Skin epidermis (tissue), 12 donors: ENCODE data around the gene ARHGEF4.

Experiments
- H3K27ac ChIP-seq, 21 experiments: fragments of 200-600 bp; sonication (generic) in 11 of 21; one replicate each; pipeline ENCODE4 v1.5.0; 2020; ENCODE audit warnings: mild to moderate bottlenecking in 3 of 21, inconsistent platforms in 2 of 21, moderate library complexity in 2 of 21
- H3K4me3 ChIP-seq, 7 experiments: fragments of 200-600 bp; sonication (generic) in 2 of 7; one replicate each; pipeline ENCODE4 v1.5.0; 2020; ENCODE audit warnings: inconsistent platforms in 2 of 7, mild to moderate bottlenecking in 2 of 7, moderate library complexity in 1 of 7

Gene ARHGEF4

GRCh38 chr2:130818809-130819208 is 17.9 kb upstream of the ARHGEF4 start:
- no peak overlapping the region for H3K27ac ChIP-seq

DNA sequence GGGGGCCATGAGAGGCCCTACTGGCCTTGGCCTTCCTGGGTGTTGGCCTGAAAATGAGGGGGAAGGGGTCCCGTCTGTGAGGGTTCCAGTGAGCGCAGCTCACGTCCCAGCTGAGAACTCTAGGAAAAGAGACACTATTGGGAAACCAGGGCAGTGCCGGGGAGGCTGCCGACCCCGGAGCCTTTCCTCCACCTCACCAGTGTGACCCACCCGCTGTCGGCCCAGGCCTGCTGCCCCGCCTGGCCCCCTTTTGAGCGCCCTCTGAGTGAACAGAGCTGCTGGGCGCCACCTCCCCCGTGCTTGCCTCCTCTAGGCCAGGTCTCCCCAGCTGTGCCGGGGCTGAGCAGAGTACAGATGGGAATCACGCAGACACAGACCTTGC is 17.5 kb upstream of the ARHGEF4 start:
- no peak overlapping the region for H3K4me3 ChIP-seq
- no peak overlapping the region for H3K27ac ChIP-seq

More at GRCh38 chr2:130818809-130819208, 17.9 kb upstream of the ARHGEF4 start:
- no peak overlapping the region for H3K4me3 ChIP-seq

DNA sequence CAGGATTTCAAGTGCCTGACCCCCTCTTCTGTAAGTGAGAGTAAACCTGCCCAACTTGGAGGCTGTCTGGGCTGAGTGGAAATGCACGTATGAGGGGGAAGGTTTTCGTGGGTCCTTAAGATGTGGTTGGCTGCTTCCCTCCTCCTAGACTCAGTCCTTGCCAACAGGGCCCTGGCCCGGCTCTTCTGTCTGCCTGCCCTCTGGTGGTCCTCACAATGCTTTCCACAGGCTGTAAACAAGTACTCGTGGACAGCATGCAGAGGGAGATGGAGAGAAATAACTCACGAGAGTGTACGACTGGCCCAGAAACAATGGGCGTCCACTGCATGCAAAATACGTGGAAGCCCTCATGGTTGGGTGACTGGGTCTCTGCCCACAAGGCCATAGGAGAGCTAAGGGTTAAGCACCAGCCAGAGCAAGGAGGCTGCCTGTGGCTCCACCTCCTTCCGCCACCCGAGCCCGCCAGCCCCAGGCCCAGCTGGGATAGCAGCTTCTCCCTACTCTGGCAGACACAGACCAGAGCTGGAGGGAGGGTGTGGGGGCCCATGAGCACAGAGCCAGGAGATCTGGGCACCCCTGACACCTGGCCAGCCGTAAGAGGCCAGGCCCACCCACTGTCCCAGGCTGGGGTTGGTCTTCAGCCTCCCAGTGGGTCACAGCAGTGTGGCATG is 17.0 kb upstream of the ARHGEF4 start:
- Histone ChIP-seq H3K27ac (peak overlapping the region in 6 of 21 experiments; percentile 16 to 60 (median 40)), H3K4me3 (no peak overlapping the region)

DNA sequence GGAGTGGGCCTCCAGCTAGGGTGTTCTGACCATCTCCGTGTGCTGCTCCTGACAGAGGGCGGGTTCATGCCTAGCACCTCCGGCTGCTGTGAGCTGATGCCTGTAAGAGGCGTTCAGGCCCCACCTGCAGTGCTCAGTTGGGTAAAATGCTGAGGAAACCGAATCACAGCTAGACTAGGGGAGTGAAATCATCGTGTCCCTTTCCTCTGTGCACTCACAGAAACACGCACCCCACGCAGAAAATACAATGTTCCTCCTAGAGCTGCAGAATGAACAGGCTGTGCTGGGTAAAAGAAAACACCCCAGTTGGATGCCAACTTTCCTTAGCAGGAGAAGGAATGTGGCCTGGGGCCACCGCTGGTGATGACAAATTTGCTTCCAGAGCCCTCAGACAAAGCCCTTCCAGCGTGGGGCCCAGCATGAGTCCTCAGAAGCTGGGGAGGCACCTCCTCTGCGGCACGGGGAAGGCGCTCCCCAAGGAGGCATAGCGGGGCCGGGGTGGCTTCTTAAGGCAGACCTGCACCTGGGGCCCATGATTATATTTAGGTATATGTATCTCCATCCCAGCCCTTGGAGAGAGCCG is 16.3 kb upstream of the ARHGEF4 start:
- H3K4me3 ChIP-seq = no peak overlapping the region

GRCh38 chr2:130821867-130822266 is 14.8 kb upstream of the ARHGEF4 start:
- Histone ChIP-seq H3K27ac (no peak overlapping the region), H3K4me3 (no peak overlapping the region)

More for the DNA sequence above, 16.3 kb upstream of the ARHGEF4 start:
- H3K27ac ChIP-seq = peak overlapping the region in 7 of 21 experiments; percentile 9 to 60 (median 36)

DNA sequence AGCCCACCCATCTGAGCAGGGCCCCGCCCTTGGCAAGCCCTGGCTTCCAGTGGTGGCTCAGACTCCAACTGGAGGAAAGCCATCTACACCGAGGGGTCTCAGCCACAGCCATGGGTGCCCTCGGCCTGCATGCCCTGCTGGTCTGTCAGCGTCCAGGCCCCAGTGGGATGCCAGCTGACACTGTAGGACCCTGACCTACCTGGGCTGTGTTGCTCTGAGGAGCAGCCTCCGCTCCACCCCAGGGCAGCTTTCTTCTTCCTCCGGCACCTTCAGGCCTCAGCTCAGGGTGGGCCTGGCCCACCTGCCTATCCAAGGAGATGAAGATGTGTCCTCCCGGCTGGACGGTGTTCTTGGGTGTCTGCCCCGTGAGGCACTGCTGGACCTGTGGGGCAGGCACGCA is 13.9 kb upstream of the ARHGEF4 start:
- Histone ChIP-seq H3K4me3 (no peak overlapping the region), H3K27ac (peak overlapping the region in 1 of 21 experiments; percentile 79)

- peak overlapping the region in 9 of 21 experiments; percentile 12 to 79 (median 47) for H3K27ac ChIP-seq
- no peak overlapping the region for H3K4me3 ChIP-seq
Measured at GRCh38 chr2:130823171-130823885, 13.4 kb upstream of the ARHGEF4 start.

GRCh38 chr2:130823886-130824491 is 12.7 kb upstream of the ARHGEF4 start:
- H3K27ac ChIP-seq = peak overlapping the region in 11 of 21 experiments; percentile 12 to 79 (median 47)
- H3K4me3 ChIP-seq = no peak overlapping the region

DNA sequence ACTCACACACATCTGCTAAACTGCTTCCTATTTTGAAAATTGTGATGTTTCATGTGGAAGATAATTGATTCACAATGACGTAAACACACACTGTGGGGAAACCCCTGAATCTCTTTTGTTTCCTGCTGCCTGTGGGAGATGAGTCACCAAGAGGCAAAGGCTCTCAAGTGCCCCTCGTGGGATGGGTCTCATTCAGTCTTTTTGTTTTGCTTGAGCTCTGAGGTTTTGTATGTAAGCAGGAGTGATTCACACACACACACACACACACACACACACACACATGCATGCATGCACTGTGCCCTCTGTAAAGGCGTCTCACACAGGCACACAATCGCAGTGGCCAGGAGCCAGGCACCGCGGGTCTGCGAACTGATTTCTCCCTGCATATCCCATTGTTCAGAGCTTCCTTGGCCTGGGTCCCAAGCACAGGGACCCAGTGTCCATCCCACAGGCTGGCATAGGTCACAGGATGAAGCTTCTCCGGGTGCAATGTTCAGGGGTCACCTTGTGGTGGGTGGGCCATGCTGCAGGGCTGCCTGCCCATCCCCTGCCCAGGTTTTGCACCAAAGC is 12.1 kb upstream of the ARHGEF4 start:
- peak overlapping the region in 6 of 21 experiments; percentile 24 to 79 (median 60) for H3K27ac ChIP-seq
- H3K4me3 ChIP-seq = no peak overlapping the region

- Histone ChIP-seq H3K27ac (peak overlapping the region in 6 of 21 experiments; percentile 1 to 65 (median 32)), H3K4me3 (no peak overlapping the region)
Measured at GRCh38 chr2:130825231-130825965, 11.3 kb upstream of the ARHGEF4 start.

DNA sequence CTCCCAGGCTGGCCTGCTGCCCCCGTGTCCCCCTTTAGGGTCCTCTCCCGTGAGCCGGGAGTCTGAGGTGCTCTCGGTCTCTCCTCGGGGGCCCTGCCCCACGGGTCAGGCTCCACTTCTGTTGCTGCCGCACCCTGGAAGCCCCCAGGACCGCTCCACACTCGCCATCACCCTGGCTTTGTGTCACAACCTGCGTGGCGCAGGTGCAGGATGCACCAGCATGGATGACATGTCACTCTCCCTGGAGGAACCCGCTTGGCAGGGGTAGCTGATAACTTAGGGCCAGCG is 10.8 kb upstream of the ARHGEF4 start:
- Histone ChIP-seq H3K27ac (no peak overlapping the region), H3K4me3 (no peak overlapping the region)

- Histone ChIP-seq H3K4me3 (no peak overlapping the region), H3K27ac (no peak overlapping the region)
Measured at GRCh38 chr2:130826419-130826818, 10.3 kb upstream of the ARHGEF4 start.

DNA sequence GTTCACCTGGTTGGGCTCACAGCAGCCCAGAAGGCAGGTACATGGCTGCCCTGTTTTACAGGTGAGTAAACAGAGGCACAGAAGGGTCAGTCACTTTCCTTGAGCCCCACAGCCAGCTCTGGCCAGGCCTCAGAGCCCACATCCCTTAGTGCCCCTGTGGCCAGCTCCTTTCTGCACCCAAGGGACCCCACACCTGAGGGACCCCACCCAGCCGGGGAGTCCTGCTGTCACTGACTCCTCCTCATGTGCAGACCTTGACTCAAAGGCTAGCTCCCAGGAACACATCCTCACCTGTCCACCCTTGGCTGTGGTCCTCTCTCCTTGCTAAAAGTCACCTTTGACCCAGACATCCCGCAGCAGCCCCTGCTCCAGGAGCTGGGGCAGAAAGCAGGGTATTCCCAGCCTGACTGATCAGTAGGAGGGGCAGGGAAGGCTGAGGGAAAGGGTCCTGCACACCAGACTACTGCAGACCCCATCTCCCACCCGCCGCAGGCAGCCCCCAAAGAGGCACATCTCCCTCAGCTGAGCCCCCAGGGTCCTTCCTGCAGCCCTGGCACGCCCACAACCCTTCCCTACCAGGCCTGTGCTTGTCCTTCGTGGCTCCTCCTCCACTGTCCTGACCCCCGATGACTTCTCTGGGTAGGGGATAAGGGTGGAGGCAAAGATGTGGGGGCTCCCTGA is 9.8 kb upstream of the ARHGEF4 start:
- H3K4me3 ChIP-seq = no peak overlapping the region
- H3K27ac ChIP-seq = no peak overlapping the region

GRCh38 chr2:130827502-130828251 is 9.0 kb upstream of the ARHGEF4 start:
- H3K4me3 ChIP-seq = no peak overlapping the region
- H3K27ac ChIP-seq = no peak overlapping the region

- H3K27ac ChIP-seq = peak overlapping the region in 1 of 21 experiments; percentile 18
- H3K4me3 ChIP-seq = no peak overlapping the region
Measured at GRCh38 chr2:130828461-130828860, 8.3 kb upstream of the ARHGEF4 start.

GRCh38 chr2:130829015-130829414 is 7.7 kb upstream of the ARHGEF4 start:
- H3K27ac ChIP-seq = no peak overlapping the region
- no peak overlapping the region for H3K4me3 ChIP-seq

- no peak overlapping the region for H3K4me3 ChIP-seq
- no peak overlapping the region for H3K27ac ChIP-seq
Measured at GRCh38 chr2:130830538-130830937, 6.2 kb upstream of the ARHGEF4 start.

GRCh38 chr2:130831356-130831755 is 5.4 kb upstream of the ARHGEF4 start:
- no peak overlapping the region for H3K4me3 ChIP-seq
- no peak overlapping the region for H3K27ac ChIP-seq
